Panc1 (cell line): ENCODE data around the gene GNAS-AS1. TPM values are rescaled to one million over a fixed set of nuclear protein-coding genes. Genes with fewer than 3 reads are reported as not detected.

Source experiments
- ATAC-seq: fragments of 200-7000 bp; cut with Tn5 transposase; 2 replicates; pipeline ENCODE4 v1.9.1; 2020; ENCODE audit warnings: mild to moderate bottlenecking, moderate library complexity
- BruUV-seq: library from RNA; stranded (reverse); fragments of 400-500 nt; replicated peaks from 2 replicates; lab custom pipeline; 2021; lab: Mats Ljungman, UMichigan
- CTCF ChIA-PET: fragments of 300-600 bp; sonication (Branson Sonifier 250); formaldehyde crosslinking; loops from one replicate; lab custom pipeline; 2022; ENCODE audit warnings: antibody characterized with exemption; lab: Charles Lee
- POLR2A ChIA-PET: fragments of 300-600 bp; sonication (Branson Sonifier 250); formaldehyde crosslinking; loops from one replicate; lab custom pipeline; 2022; ENCODE audit warnings: antibody characterized with exemption; lab: Charles Lee
- DNase-seq: peaks from one replicate; pipeline ENCODE4 v3.0.0-alpha.2; 2010; ENCODE audit warnings: low read depth, low spot score
- H3K27ac ChIP-seq: 2 replicates; pipeline ENCODE4 v1.5.1; 2011; ENCODE audit warnings: mild to moderate bottlenecking, low read length, inconsistent platforms
- H3K27me3 ChIP-seq: fragments of 200-500 bp; sonication (Bioruptor generic); 2 replicates; pipeline ENCODE4 v1.6.0; 2014; ENCODE audit warnings: low read length, inconsistent platforms; ENCODE audit not compliant: control insufficient read depth, insufficient read depth
- H3K36me3 ChIP-seq: fragments of 200-500 bp; sonication (Bioruptor generic); 2 replicates; pipeline ENCODE4 v1.5.1; 2014; ENCODE audit warnings: inconsistent platforms, mild to moderate bottlenecking, low read length, moderate library complexity; ENCODE audit not compliant: control insufficient read depth, insufficient read depth
- H3K4me1 ChIP-seq: 2 replicates; pipeline ENCODE4 v1.5.1; 2011; ENCODE audit warnings: inconsistent platforms, mild to moderate bottlenecking, low read length, moderate library complexity; ENCODE audit not compliant: control insufficient read depth, insufficient read depth
- H3K4me3 ChIP-seq, 2 experiments: 2 replicates each; pipeline ENCODE4 v1.5.1; 2011 to 2012; ENCODE audit warnings: low read depth in 2 of 2, low read length in 2 of 2, mild to moderate bottlenecking in 2 of 2, inconsistent platforms in 1 of 2, moderate library complexity in 1 of 2
- H3K9me3 ChIP-seq: fragments of 200-500 bp; sonication (Bioruptor generic); 2 replicates; pipeline ENCODE4 v1.5.1; 2014; ENCODE audit warnings: low read depth, mild to moderate bottlenecking, inconsistent platforms, low read length, moderate library complexity; ENCODE audit not compliant: control insufficient read depth, insufficient read depth
- CTCF ChIP-seq: fragments of 450-650 bp; IDR thresholded peaks from 2 replicates; pipeline ENCODE4 v1.5.1; 2017; ENCODE audit warnings: mild to moderate bottlenecking
- REST ChIP-seq, 2 experiments: IDR thresholded peaks; 2 replicates each; pipeline ENCODE4 v1.6.1; 2011 to 2012; ENCODE audit warnings: low read depth in 2 of 2, control low read depth in 1 of 2, low read length in 1 of 2, mild to moderate bottlenecking in 1 of 2, moderate library complexity in 1 of 2; ENCODE audit not compliant: insufficient read depth in 1 of 2
- SIN3A ChIP-seq: IDR thresholded peaks from 2 replicates; pipeline ENCODE4 v1.6.1; 2012; ENCODE audit warnings: low read depth, mild to moderate bottlenecking, low read length, moderate library complexity, borderline replicate concordance; ENCODE audit not compliant: insufficient read depth
- TCF7L2 ChIP-seq: IDR thresholded peaks from 2 replicates; pipeline ENCODE4 v1.6.1; 2011; ENCODE audit warnings: mild to moderate bottlenecking, low read depth, low read length, inconsistent platforms
- in situ Hi-C: cut with HindIII; loops from 2 replicates; pipeline ENCODE4 v1.10.0; 2016; ENCODE audit warnings: low sequenced_read_pairs, low pct_unique_long_range_greater_than_20kb
- intact Hi-C: fragments of 100-400 bp; cut with micrococcal nuclease; formaldehyde crosslinking; loops from one replicate; pipeline ENCODE4 v1.10.0; 2022; ENCODE audit not compliant: unreplicated experiment
- total RNA-seq: library from RNA; stranded (reverse); gene quantifications from one replicate; pipeline ENCODE4 v1.2.1, GENCODE V29; 2021; ENCODE audit not compliant: unreplicated experiment

Gene GNAS-AS1
- total RNA-seq, 1 experiment from 2014 or later = not detected

GRCh38 chr20:58807801-58808200 is 42.9 kb downstream of the GNAS-AS1 start:
- H3K9me3 ChIP-seq = no peaks in the 10 kb centered on the region
- no peak overlapping the region for H3K27ac ChIP-seq
- in situ Hi-C loops (no loop called here), intact Hi-C loops (no loop called here)
- no peaks in the 10 kb centered on the region for H3K36me3 ChIP-seq
- no TSS peak for BruUV-seq
- TF ChIP-seq CTCF (no peak), REST (IDR thresholded peaks at IDR 0.05; ENCODE audit: insufficient read depth in 1 of 2, low read depth in 2 of 2, low read length in 1 of 2) (no peak), SIN3A (no peak), TCF7L2 (no peak)
- peaks cover 2% of the 10 kb centered on the region for H3K27me3 ChIP-seq
- ChIA-PET CTCF (no interaction called here), POLR2A (no interaction called here)
- no peaks in the 10 kb centered on the region for H3K4me1 ChIP-seq
- ATAC-seq (no peak), DNase-seq (no peak)
- H3K4me3 ChIP-seq = no peak overlapping the region

GRCh38 chr20:58803533-58803932 is 47.2 kb downstream of the GNAS-AS1 start:
- no peak for DNase-seq
- intact Hi-C loops = no loop called here

More at GRCh38 chr20:58803533-58803932, 47.2 kb downstream of the GNAS-AS1 start:
- ChIA-PET CTCF (no interaction called here), POLR2A (no interaction called here)
- H3K9me3 ChIP-seq = no peaks in the 10 kb centered on the region
- BruUV-seq = no TSS peak
- no peak overlapping the region for H3K4me3 ChIP-seq
- ATAC-seq = no peak
- peaks cover 12% of the 10 kb centered on the region for H3K27me3 ChIP-seq
- H3K36me3 ChIP-seq = no peaks in the 10 kb centered on the region
- no peaks in the 10 kb centered on the region for H3K4me1 ChIP-seq
- in situ Hi-C loops = no loop called here
- H3K27ac ChIP-seq = no peak overlapping the region
- TF ChIP-seq REST (IDR thresholded peaks at IDR 0.05; ENCODE audit: insufficient read depth in 1 of 2, low read depth in 2 of 2, low read length in 1 of 2) (no peak), TCF7L2 (no peak)
